OCI-LY1 (cell line): ENCODE results near the gene WFDC12.

Experiments
- H2AFZ ChIP-seq: fragments of 200-600 bp; sonication (generic), shearing (Covaris generic); 2 replicates; pipeline ENCODE4 v1.6.0; 2014; ENCODE audit warnings: antibody characterized with exemption, mild to moderate bottlenecking, low read length
- H3F3A ChIP-seq: fragments of 200-600 bp; sonication (generic), shearing (Covaris generic); 2 replicates; pipeline ENCODE4 v1.6.0; 2014; ENCODE audit warnings: mild to moderate bottlenecking, antibody characterized with exemption, low read length, moderate library complexity; ENCODE audit not compliant: insufficient read depth
- H3K27ac ChIP-seq: fragments of 200-600 bp; sonication (generic); 2 replicates; pipeline ENCODE4 v1.5.1; 2014; ENCODE audit warnings: low read length, mixed run types, mild to moderate bottlenecking, low read depth; ENCODE audit not compliant: poor library complexity, severe bottlenecking
- H3K27me3 ChIP-seq: fragments of 200-600 bp; sonication (generic); 2 replicates; pipeline ENCODE4 v1.6.0; 2014; ENCODE audit warnings: antibody characterized with exemption, mild to moderate bottlenecking, low read length, moderate library complexity; ENCODE audit not compliant: insufficient read depth
- H3K36me3 ChIP-seq: fragments of 200-600 bp; sonication (generic); 2 replicates; pipeline ENCODE4 v1.6.1; 2014; ENCODE audit warnings: mild to moderate bottlenecking, antibody characterized with exemption, low read length, moderate library complexity, mixed read lengths; ENCODE audit not compliant: insufficient read depth
- H3K4me1 ChIP-seq: fragments of 200-600 bp; sonication (generic); 2 replicates; pipeline ENCODE4 v1.5.1; 2014; ENCODE audit warnings: mild to moderate bottlenecking, low read length, moderate library complexity; ENCODE audit not compliant: insufficient read depth, severe bottlenecking
- H3K4me2 ChIP-seq: fragments of 200-600 bp; sonication (generic), shearing (Covaris generic); 2 replicates; pipeline ENCODE4 v1.6.1; 2014; ENCODE audit warnings: low read length
- H3K4me3 ChIP-seq: fragments of 200-600 bp; sonication (generic); 2 replicates; pipeline ENCODE4 v1.5.1; 2014; ENCODE audit warnings: low read length, low read depth, mild to moderate bottlenecking, mixed read lengths; ENCODE audit not compliant: poor library complexity, severe bottlenecking
- H3K79me2 ChIP-seq: fragments of 200-600 bp; shearing (Covaris generic); 2 replicates; pipeline ENCODE4 v1.6.1; 2016; ENCODE audit warnings: mixed run types, low read length, mixed read lengths; ENCODE audit not compliant: insufficient read depth
- H3K9ac ChIP-seq: fragments of 200-600 bp; sonication (generic), shearing (Covaris generic); 2 replicates; pipeline ENCODE4 v1.6.1; 2014; ENCODE audit warnings: mild to moderate bottlenecking, low read length, mixed read lengths
- H3K9me2 ChIP-seq: fragments of 200-600 bp; sonication (generic), shearing (Covaris generic); 2 replicates; pipeline ENCODE4 v1.6.1; 2014; ENCODE audit warnings: low read depth, mild to moderate bottlenecking, low read length, mixed read lengths
- H3K9me3 ChIP-seq: fragments of 200-600 bp; shearing (Covaris generic); 2 replicates; pipeline ENCODE4 v1.6.1; 2014; ENCODE audit warnings: low read length, mixed read lengths
- H4K20me1 ChIP-seq: fragments of 200-600 bp; sonication (generic), shearing (Covaris generic); 2 replicates; pipeline ENCODE4 v1.6.0; 2016; ENCODE audit warnings: mild to moderate bottlenecking, low read length; ENCODE audit not compliant: insufficient read depth
- EZH2 ChIP-seq: fragments of 200-600 bp; sonication (generic), shearing (Covaris generic); IDR thresholded peaks from 2 replicates; pipeline ENCODE4 v1.8.0; 2017; ENCODE audit warnings: borderline replicate concordance, mixed run types, mild to moderate bottlenecking, antibody characterized with exemption, low read length, moderate library complexity, mixed read lengths
- TF ChIP-seq, protein P1 (sequence below): fragments of 200-600 bp; sonication (generic), shearing (Covaris generic); IDR thresholded peaks from 2 replicates; pipeline ENCODE4 v1.5.1; 2017; ENCODE audit warnings: mild to moderate bottlenecking, antibody characterized with exemption, low read length, moderate library complexity, mixed read lengths

The WFDC12 gene

DNA sequence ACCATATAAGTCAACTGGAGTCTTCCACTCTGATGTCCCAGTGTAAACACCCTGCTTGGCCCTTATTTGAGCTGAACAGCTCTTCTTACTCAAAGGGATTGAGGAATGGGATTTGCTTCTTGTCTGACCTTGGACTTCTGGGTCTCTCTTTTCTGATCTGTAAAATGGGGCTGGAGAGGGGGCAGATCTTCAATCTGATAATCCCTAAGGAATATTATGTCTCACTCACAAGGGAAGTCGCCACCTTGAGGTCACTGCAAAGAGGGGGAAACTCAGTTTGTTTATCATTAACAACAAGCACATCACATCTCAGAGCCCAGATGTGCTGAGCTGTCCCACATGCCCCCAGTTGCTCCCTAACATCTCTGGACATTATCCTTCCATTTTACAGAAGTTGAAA, 38.4 kb downstream of the WFDC12 start:
- no peaks in the 10 kb centered on the region for H3F3A ChIP-seq
- H4K20me1 ChIP-seq = no peaks in the 10 kb centered on the region
- no peak overlapping the region for H3K9ac ChIP-seq
- no peaks in the 10 kb centered on the region for H3K27me3 ChIP-seq
- no peaks in the 10 kb centered on the region for H3K79me2 ChIP-seq
- no peak overlapping the region for H2AFZ ChIP-seq
- no peaks in the 10 kb centered on the region for H3K9me2 ChIP-seq
- no peak overlapping the region for H3K4me2 ChIP-seq
- H3K27ac ChIP-seq = no peak overlapping the region
- TF ChIP-seq, protein P1, sequence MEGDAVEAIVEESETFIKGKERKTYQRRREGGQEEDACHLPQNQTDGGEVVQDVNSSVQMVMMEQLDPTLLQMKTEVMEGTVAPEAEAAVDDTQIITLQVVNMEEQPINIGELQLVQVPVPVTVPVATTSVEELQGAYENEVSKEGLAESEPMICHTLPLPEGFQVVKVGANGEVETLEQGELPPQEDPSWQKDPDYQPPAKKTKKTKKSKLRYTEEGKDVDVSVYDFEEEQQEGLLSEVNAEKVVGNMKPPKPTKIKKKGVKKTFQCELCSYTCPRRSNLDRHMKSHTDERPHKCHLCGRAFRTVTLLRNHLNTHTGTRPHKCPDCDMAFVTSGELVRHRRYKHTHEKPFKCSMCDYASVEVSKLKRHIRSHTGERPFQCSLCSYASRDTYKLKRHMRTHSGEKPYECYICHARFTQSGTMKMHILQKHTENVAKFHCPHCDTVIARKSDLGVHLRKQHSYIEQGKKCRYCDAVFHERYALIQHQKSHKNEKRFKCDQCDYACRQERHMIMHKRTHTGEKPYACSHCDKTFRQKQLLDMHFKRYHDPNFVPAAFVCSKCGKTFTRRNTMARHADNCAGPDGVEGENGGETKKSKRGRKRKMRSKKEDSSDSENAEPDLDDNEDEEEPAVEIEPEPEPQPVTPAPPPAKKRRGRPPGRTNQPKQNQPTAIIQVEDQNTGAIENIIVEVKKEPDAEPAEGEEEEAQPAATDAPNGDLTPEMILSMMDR = no peak
- no peak for TF ChIP-seq EZH2
- H3K4me1 ChIP-seq = no peaks in the 10 kb centered on the region
- peaks cover 35% of the 10 kb centered on the region for H3K36me3 ChIP-seq
- no peak overlapping the region for H3K4me3 ChIP-seq
- 0 out of 2 replicates have a peak, but pooled peaks cover 3% of the 10 kb centered on the region for H3K9me3 ChIP-seq

DNA sequence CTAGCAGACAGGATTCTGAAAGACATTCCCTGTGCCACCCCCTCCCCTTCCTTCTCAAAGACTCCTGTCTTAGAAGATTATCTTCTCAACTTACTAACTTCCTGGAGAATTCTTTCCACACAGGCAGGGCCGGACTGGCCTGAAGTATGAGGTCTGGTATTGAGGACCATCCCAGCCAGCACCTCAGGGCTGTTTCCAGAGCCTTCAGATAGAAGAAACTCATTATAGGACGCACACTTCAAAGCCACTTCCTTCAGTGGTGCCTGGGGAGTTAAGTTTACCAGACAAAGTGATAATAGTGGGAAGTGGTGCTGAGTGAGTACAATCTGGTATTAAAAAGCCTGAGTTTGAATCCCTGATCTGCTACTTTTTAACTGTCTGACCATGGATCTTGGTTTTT, 39.0 kb downstream of the WFDC12 start:
- Histone ChIP-seq H4K20me1 (no peaks in the 10 kb centered on the region), H3K79me2 (no peaks in the 10 kb centered on the region), H3K9me2 (no peaks in the 10 kb centered on the region), H3K27ac (no peak overlapping the region), H3K9me3 (0 out of 2 replicates have a peak, but pooled peaks cover 3% of the 10 kb centered on the region), H3K9ac (no peak overlapping the region), H3K4me2 (no peak overlapping the region), H3K4me3 (no peak overlapping the region), H3F3A (no peaks in the 10 kb centered on the region), H2AFZ (no peak overlapping the region), H3K4me1 (no peaks in the 10 kb centered on the region), H3K27me3 (no peaks in the 10 kb centered on the region), H3K36me3 (peaks cover 41% of the 10 kb centered on the region)
- TF ChIP-seq, protein P1 = no peak
- TF ChIP-seq EZH2 = no peak

DNA sequence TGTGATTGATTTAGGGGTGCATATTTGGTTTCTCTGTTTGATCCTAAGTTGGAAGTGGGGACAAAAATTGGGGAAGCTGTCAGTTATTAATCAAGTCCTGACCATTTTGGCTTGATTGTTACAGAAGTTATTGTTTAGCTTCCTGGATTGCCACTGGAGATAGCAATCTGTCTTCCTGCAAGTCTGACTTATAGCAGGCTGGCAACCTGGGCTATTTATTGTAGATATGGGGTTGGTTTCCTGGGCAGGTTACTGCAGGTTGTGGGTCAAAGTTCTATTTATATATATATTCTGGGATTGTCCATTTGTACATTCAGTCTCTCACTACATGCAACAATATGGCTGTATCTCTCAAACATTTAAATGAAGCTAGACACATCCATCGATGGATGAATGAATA, 41.1 kb downstream of the WFDC12 start:
- Histone ChIP-seq H2AFZ (no peak overlapping the region), H4K20me1 (no peaks in the 10 kb centered on the region), H3F3A (no peaks in the 10 kb centered on the region), H3K9ac (no peak overlapping the region), H3K9me2 (no peaks in the 10 kb centered on the region), H3K36me3 (peaks cover 62% of the 10 kb centered on the region), H3K4me2 (no peak overlapping the region), H3K4me3 (no peak overlapping the region), H3K27ac (no peak overlapping the region), H3K4me1 (no peaks in the 10 kb centered on the region), H3K27me3 (no peaks in the 10 kb centered on the region), H3K9me3 (0 out of 2 replicates have a peak, but pooled peaks cover 3% of the 10 kb centered on the region), H3K79me2 (no peaks in the 10 kb centered on the region)
- TF ChIP-seq EZH2 = no peak
- TF ChIP-seq, protein P1 = no peak
